Measurements from ENCODE around the gene LCNL1. TPM values are rescaled to one million over a fixed set of nuclear protein-coding genes. Genes with fewer than 3 reads are reported as not detected.

Gene LCNL1
- total and polyA plus RNA-seq, 2 of the 13 experiments (the other 11 are each of a cell fraction or from before 2014, with no cell fraction given) = not detected

DNA sequence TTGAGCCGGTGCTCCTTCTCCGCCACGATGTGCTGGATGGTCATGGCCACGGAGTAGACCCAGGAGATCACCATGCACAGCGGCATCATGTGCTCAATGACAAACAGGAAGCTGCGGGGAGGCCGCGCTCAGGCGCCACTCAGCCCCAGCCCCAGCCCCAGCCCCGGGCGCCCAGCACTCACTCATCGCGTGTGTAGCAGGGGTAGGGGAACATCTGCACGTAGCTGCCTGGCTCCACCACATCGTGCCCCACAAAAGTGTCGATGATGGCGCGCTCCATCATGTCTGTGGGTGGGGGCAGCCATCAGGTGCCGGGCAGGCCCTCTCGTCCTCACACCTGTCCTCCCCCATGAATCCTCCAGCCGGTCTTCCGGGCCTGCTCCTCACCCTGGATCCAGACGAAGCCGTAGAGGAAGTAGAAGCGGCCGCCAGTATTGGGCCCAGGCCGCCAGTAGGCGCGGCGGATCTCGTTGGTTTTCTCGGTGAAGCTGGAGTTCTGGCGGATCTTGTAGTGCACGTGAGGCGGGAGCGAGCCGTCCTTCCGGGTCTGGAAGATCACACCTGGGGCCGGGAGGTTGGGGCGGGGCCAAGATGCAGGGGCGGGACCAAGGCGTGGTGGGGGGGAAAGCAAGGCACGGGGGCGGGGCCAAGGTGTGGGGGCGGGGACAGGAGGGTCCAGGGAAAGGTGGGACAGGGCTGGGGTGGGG lies 35.2 kb downstream of the LCNL1 start:
- Histone ChIP-seq H2AFZ (ENCODE audit: low read length) (no peak overlapping the region), H3K79me2 (ENCODE audit: insufficient read depth, low read length) (no peaks in the 10 kb centered on the region), H4K20me1 (ENCODE audit: insufficient read depth, low read length) (no peaks in the 10 kb centered on the region), H3K9ac (ENCODE audit: insufficient read depth, low read depth, low read length) (no peak overlapping the region), H3K4me1 (ENCODE audit: insufficient read depth, low read length) (peaks cover 17% of the 10 kb centered on the region), H3K27me3 (ENCODE audit: control insufficient read depth in 1 of 2, insufficient read depth in 2 of 2, low read length in 2 of 2) (no peaks in the 10 kb centered on the region), H3K36me3 (replicated peaks in 1 of 2; ENCODE audit: control insufficient read depth in 1 of 2, insufficient read depth in 2 of 2, low read length in 2 of 2) (peaks cover 1 to 2% of the 10 kb centered on the region in 2 experiments; a peak in 1 of 5 replicates), H3K4me3 (replicated peaks in 1 of 3; ENCODE audit: insufficient read depth in 1 of 3, low read depth in 2 of 3, low read length in 3 of 3) (no peak overlapping the region), H3K4me2 (ENCODE audit: low read depth, low read length) (no peak overlapping the region), H3K9me3 (ENCODE audit: low read length) (no peaks in the 10 kb centered on the region), H3K27ac (ENCODE audit: extremely low read length, insufficient read depth, low read length) (no peak overlapping the region)
- no peak for ATAC-seq
- intact Hi-C loops (cut with micrococcal nuclease; ENCODE audit: unreplicated experiment) = no loop called here
- CTCF ChIA-PET (ENCODE audit: low intra/inter-chr PET ratio, low total read pairs) = no interaction called here
- no TSS peak for BruUV-seq (replicated peaks)
- in situ Hi-C loops (cut with HindIII; ENCODE audit: extremely low pct_ligation_motif_present, low pct_unique_long_range_greater_than_20kb) = no loop called here
- POLR2A ChIA-PET = no interaction called here
- DNase-seq (ENCODE audit: low spot score) = no peak
- FAIRE-seq = no peak
- WGBS (ENCODE audit: low lambda C conversion rate) = 98% methylated on average over 38 of the region's 45 CpGs
- TF ChIP-seq ISL2 (CRISPR knock-in tag; IDR thresholded peaks at IDR 0.05) (no peak), PCBP1 (IDR thresholded peaks at IDR 0.05; ENCODE audit: borderline replicate concordance, low read depth, low read length) (no peak), ZNF598 (CRISPR knock-in tag; IDR thresholded peaks at IDR 0.05; ENCODE audit: borderline replicate concordance) (no peak), TCF7 (IDR thresholded peaks at IDR 0.05; ENCODE audit: low read depth) (no peak), ZNF790 (CRISPR knock-in tag; IDR thresholded peaks at IDR 0.05; ENCODE audit: borderline replicate concordance) (no peak), ZFP90 (CRISPR knock-in tag; IDR thresholded peaks at IDR 0.05; ENCODE audit: borderline replicate concordance) (no peak), HMGXB3 (CRISPR knock-in tag; IDR thresholded peaks at IDR 0.05; ENCODE audit: borderline replicate concordance) (no peak), AKAP8 (CRISPR knock-in tag; IDR thresholded peaks at IDR 0.05) (no peak), GLI4 (CRISPR knock-in tag; IDR thresholded peaks at IDR 0.05; ENCODE audit: borderline replicate concordance) (no peak), ZBTB21 (CRISPR knock-in tag; IDR thresholded peaks at IDR 0.05) (no peak), MED8 (CRISPR knock-in tag; IDR thresholded peaks at IDR 0.05; ENCODE audit: insufficient replicate concordance) (no peak), HMGA1 (CRISPR knock-in tag; conservative IDR thresholded peaks at IDR 0.05) (no peak), ATRX (CRISPR knock-in tag; IDR thresholded peaks at IDR 0.05; ENCODE audit: borderline replicate concordance) (no peak)
- TF ChIP-seq, protein P1, sequence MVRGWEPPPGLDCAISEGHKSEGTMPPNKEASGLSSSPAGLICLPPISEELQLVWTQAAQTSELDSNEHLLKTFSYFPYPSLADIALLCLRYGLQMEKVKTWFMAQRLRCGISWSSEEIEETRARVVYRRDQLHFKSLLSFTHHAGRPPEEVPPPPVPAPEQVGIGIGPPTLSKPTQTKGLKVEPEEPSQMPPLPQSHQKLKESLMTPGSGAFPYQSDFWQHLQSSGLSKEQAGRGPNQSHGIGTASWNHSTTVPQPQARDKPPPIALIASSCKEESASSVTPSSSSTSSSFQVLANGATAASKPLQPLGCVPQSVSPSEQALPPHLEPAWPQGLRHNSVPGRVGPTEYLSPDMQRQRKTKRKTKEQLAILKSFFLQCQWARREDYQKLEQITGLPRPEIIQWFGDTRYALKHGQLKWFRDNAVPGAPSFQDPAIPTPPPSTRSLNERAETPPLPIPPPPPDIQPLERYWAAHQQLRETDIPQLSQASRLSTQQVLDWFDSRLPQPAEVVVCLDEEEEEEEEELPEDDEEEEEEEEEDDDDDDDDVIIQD (CRISPR knock-in tag; IDR thresholded peaks at IDR 0.05; ENCODE audit: low read depth) = no peak
- TF ChIP-seq, protein P2, sequence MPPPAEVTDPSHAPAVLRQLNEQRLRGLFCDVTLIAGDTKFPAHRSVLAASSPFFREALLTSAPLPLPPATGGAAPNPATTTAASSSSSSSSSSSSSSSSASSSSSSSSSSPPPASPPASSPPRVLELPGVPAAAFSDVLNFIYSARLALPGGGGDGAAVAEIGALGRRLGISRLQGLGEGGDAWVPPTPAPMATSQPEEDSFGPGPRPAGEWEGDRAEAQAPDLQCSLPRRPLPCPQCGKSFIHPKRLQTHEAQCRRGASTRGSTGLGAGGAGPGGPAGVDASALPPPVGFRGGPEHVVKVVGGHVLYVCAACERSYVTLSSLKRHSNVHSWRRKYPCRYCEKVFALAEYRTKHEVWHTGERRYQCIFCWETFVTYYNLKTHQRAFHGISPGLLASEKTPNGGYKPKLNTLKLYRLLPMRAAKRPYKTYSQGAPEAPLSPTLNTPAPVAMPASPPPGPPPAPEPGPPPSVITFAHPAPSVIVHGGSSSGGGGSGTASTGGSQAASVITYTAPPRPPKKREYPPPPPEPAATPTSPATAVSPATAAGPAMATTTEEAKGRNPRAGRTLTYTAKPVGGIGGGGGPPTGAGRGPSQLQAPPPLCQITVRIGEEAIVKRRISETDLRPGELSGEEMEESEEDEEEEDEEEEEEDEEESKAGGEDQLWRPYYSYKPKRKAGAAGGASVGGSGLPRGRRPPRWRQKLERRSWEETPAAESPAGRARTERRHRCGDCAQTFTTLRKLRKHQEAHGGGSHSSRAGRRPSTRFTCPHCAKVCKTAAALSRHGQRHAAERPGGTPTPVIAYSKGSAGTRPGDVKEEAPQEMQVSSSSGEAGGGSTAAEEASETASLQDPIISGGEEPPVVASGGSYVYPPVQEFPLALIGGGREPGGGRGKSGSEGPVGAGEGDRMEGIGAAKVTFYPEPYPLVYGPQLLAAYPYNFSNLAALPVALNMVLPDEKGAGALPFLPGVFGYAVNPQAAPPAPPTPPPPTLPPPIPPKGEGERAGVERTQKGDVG (CRISPR knock-in tag; IDR thresholded peaks at IDR 0.05; ENCODE audit: borderline replicate concordance) = no peak
